Measurements from ENCODE around the gene TRIM22.

The TRIM22 gene

GRCh38 chr11:5749836-5750235, 60.2 kb downstream of the TRIM22 start:
- no peak for DNase-seq

DNA sequence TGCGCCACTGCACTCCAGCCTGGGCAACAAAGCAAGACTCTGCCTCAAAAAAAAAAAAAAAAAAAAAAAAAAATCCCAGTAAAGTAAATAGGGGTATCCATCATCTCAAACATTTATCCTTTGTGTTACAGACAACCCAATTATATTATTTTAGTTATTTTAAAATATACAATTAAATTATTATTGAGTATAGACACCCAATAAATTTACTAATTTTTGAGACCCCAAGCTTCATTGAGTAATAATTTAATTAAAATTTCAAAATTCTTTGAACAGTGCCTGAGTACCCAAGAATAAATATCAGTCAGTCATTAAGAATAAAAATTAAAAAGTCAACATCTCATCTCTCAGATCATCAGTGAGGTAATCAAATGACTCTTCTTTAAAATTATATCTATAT, 64.4 kb downstream of the TRIM22 start, which contains the start of gene OR52N4:
Gene OR52N4, plus strand, starts transcription at position 301 of the 400 bp plus-strand sequence. CDS start 498 bp downstream, outside the sequence.
- DNase-seq, result no peak
